Cardiac fibroblast (primary cell): ENCODE measurements around the gene MYH10.

Source experiments
- DNase-seq, 2 donors: peaks; one replicate each; pipeline versions ENCODE4 v3.0.0 to v3.0.0-alpha.2; 2010; ENCODE audit warnings: low read depth in 2 of 2
- H3K4me3 ChIP-seq, 2 donors: replicated peaks in 1 of 2; 1 replicate in 1 of 2; 2 replicates in 1 of 2; pipeline ENCODE4 v1.5.1; 2011; ENCODE audit warnings: low read depth in 2 of 2, low read length in 2 of 2, mild to moderate bottlenecking in 2 of 2, moderate library complexity in 1 of 2
- TF ChIP-seq, protein P1 (sequence below): IDR thresholded peaks from one replicate; pipeline ENCODE4 v1.5.1; 2011; ENCODE audit warnings: low read depth, mild to moderate bottlenecking, low read length, inconsistent platforms

MYH10 gene

DNA sequence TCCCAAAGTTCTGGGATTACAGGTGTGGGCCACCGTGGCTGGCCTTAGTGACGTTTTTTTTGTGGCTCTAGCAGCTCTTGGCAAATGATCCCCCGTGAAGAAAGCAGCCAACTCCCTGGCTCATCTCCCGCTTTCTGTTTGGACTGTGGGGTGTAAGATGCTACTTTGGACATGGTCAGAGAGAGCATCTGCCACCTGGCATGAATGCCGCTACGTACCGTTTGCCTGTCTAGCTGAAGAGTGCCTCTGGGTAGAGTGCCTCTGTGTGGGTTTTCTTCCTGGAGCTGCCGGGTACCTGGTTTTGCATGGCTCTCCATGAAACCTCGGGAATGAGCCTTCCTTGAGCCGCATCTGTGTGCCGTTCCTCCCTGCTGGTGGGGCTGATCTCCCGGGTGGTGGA lies 160.6 kb downstream of the MYH10 start:
- DNase-seq: no peak
- TF ChIP-seq, protein P1, sequence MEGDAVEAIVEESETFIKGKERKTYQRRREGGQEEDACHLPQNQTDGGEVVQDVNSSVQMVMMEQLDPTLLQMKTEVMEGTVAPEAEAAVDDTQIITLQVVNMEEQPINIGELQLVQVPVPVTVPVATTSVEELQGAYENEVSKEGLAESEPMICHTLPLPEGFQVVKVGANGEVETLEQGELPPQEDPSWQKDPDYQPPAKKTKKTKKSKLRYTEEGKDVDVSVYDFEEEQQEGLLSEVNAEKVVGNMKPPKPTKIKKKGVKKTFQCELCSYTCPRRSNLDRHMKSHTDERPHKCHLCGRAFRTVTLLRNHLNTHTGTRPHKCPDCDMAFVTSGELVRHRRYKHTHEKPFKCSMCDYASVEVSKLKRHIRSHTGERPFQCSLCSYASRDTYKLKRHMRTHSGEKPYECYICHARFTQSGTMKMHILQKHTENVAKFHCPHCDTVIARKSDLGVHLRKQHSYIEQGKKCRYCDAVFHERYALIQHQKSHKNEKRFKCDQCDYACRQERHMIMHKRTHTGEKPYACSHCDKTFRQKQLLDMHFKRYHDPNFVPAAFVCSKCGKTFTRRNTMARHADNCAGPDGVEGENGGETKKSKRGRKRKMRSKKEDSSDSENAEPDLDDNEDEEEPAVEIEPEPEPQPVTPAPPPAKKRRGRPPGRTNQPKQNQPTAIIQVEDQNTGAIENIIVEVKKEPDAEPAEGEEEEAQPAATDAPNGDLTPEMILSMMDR: no peak
- no peak overlapping the region for H3K4me3 ChIP-seq

DNA sequence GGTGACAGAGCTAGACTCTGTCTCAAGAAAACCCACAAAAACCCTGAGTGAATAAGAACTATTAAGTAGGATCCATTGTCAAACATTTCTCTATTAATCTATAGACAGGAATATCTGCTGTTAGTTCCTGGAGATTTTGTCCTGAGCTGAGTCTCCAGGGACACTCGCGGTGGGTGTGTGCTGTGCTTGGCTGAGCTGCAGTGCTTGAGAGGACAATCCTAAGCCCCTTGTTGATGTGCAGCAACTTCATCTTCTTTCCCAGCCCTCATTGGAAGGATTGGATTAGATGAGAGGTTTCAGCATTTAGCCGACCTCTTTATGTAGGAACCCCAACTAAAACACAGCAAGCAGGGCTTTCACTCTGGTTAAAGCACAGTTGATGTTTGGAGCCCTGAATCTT lies 161.5 kb downstream of the MYH10 start:
- no peak overlapping the region for H3K4me3 ChIP-seq
- DNase-seq: no peak
- TF ChIP-seq, protein P1: no peak

DNA sequence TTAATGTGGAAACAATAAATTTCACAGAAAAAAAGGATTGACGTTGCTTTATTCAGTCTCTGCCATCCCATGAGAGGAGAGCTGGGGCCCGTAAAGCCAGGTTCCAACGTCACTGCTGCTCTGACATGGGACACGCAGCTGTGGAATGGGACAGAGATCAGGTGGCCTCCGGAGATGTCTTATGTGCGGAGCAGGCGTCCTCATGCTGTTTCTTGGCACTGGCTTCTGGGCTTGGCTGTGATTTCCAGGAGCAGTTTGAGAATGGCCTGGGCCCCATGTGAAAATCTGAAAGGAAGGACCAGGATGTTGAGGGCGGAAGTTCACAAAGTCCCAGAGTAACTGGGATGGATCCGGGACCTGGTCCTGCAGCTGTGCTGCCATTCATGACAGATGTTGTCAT lies 162.4 kb downstream of the MYH10 start:
- no peak overlapping the region for H3K4me3 ChIP-seq
- TF ChIP-seq, protein P1: no peak
- no peak for DNase-seq

DNA sequence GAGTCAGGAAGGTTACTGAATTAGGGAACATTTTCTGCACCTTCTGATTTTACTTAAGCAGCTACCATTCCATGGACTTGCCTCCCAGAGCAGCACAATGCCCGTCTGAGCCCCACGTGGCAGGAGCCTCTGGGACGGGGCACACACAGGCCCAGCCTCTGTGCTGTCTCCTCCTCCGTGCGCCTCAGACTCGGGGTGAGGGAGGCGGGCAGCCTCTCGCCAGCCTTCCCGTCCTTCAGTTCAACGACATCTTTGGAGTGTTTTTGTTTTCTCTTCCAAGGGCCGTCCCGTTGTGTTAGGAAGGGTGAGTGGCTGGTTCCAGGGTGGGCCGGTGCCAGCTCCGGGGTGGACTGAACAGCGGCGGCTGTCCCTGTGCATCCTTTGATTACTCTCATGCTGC lies 163.0 kb downstream of the MYH10 start:
- DNase-seq: no peak
- TF ChIP-seq, protein P1: no peak
- H3K4me3 ChIP-seq: no peak overlapping the region

DNA sequence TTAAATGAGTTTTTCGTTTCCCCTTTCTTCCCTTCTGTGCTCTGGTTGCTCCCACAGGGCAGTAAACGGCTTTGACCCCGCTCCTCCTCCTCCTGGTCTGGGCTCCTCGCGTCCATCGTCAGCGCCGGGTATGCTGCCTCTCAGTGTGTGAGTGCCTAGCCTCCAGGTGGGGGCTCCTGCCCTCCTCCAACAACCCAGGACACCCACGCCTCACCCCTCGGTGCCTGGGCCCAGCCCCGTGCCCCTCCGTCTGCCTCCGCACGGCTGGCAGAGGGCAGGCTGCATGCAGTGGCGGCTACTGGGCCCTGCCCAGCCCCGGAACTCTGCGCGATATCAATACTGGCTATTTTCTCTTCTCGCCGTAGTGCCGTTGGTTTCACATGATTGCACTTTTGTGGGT lies 163.7 kb downstream of the MYH10 start:
- H3K4me3 ChIP-seq: no peak overlapping the region
- TF ChIP-seq, protein P1: no peak
- no peak for DNase-seq

DNA sequence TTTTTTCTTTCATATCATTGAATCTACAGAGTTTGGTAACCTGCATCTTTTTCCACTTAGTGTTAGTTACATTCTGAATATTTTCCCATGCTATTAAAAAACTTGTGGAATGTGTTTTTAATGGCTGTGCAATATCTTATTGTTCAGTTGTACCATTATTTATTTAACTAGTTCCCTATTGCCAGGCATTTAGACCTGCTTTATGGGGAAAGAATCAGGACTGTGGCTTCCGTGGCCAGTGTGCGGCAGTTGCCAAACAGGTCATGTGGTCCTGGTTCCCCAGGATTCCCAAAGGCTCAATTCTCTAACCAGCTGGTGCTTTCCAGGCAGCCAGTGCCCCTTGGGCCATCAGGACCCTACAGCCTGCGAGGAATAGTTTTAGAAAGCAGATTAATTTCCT lies 164.1 kb downstream of the MYH10 start:
- DNase-seq: peak in 1 of 2 donors; percentile 30
- TF ChIP-seq, protein P1: no peak
- H3K4me3 ChIP-seq: no peak overlapping the region

DNA sequence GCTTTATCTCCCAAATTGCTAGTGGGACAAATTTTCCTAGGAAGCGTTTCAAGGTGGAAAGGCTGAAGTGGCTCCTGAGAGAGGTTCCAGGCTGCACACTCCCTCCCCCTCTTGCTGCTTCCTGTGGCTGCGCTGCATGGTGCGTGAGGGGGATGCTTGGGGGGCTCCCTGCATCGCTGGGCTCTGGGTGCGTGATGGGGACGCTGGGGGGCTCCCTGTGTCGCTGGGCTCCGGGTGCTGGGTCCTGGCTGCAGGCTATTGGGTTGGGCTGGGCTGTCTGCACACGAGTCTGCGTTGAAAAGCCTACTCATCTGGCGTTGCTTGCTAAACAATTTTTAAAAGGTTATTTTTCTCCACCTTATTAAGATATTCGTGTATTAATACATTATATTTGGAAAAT lies 164.8 kb downstream of the MYH10 start:
- TF ChIP-seq, protein P1: no peak
- no peak overlapping the region for H3K4me3 ChIP-seq
- DNase-seq: no peak
